ENCODE results near the gene TNS4.

DNA sequence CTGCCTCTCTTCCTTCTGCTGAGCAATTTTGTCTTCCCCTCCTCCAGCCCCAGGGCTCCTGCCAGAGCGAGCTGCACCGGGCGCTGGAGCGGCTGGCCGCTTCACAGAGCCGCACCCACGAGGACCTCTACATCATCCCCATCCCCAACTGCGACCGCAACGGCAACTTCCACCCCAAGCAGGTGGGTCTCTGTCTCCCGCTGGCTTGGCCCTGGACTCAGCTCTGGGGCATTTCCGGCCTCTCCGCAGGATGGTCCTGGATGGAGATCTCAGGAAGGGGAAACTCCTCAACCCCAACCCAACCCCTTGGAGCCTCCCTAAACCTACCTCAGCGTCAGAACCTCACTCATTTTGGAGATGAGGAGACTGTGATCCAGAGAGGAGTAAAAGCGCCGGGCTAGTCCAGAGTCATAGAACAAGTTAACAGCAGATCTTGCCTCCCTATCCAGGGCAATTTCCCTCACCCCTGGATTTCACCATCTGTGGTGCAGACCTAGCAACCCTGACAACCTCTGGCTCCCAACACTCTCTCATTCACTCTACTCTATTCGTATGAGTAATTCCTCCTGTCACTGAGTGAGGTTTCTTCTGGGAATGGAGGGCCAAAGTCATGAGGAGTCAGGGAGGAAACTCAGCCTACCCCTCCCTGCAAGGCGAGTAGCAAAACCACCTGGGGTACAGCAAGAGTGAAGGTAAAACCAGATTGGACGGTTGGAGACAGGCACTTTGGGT is 47.4 kb downstream of the TNS4 start:
- TF ChIP-seq, protein P1, sequence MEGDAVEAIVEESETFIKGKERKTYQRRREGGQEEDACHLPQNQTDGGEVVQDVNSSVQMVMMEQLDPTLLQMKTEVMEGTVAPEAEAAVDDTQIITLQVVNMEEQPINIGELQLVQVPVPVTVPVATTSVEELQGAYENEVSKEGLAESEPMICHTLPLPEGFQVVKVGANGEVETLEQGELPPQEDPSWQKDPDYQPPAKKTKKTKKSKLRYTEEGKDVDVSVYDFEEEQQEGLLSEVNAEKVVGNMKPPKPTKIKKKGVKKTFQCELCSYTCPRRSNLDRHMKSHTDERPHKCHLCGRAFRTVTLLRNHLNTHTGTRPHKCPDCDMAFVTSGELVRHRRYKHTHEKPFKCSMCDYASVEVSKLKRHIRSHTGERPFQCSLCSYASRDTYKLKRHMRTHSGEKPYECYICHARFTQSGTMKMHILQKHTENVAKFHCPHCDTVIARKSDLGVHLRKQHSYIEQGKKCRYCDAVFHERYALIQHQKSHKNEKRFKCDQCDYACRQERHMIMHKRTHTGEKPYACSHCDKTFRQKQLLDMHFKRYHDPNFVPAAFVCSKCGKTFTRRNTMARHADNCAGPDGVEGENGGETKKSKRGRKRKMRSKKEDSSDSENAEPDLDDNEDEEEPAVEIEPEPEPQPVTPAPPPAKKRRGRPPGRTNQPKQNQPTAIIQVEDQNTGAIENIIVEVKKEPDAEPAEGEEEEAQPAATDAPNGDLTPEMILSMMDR (IDR thresholded peaks at IDR 0.05), result no peak
- TF ChIP-seq POLR2A (IDR thresholded peaks at IDR 0.05), result no peak

Data from lower leg skin (tissue), 3 donors.